Gastroesophageal sphincter (tissue), 4 donors: Measurements from ENCODE around the gene ATG2A. TPM values are rescaled to one million over a fixed set of nuclear protein-coding genes. Genes with fewer than 3 reads are reported as not detected.

Experiments
- ATAC-seq: fragments of 150-250 bp; one replicate; pipeline ENCODE4 v1.9.1; 2016; ENCODE audit warnings: mild to moderate bottlenecking, moderate library complexity
- H3K27ac ChIP-seq, 4 donors: fragments of 200-600 bp; sonication (generic) in 3 of 4; 1 replicate in 3 of 4; 2 replicates in 1 of 4; pipeline ENCODE4 v1.5.1; 2016 to 2019
- H3K27me3 ChIP-seq: fragments of 200-600 bp; sonication (generic); one replicate; pipeline ENCODE4 v1.5.1; 2019
- H3K36me3 ChIP-seq, 2 donors: fragments of 200-600 bp; sonication (generic); one replicate each; pipeline ENCODE4 v1.5.1; 2019; ENCODE audit warnings: control low read depth in 1 of 2
- H3K4me1 ChIP-seq, 3 donors: fragments of 200-600 bp; sonication (generic); 1 replicate in 2 of 3; 2 replicates in 1 of 3; pipeline ENCODE4 v1.5.1; 2016 to 2019; ENCODE audit warnings: control low read depth in 2 of 3
- H3K4me3 ChIP-seq, 2 donors: fragments of 200-600 bp; sonication (generic); one replicate each; pipeline ENCODE4 v1.5.1; 2019; ENCODE audit warnings: mild to moderate bottlenecking in 1 of 2, moderate library complexity in 1 of 2
- H3K9me3 ChIP-seq, 3 donors: fragments of 200-600 bp; sonication (generic); one replicate each; pipeline ENCODE4 v1.5.1; 2017 to 2019; ENCODE audit warnings: control low read depth in 2 of 3
- CTCF ChIP-seq, 4 experiments: fragments of 200-600 bp in 2 of 4; fragments of 450-650 bp in 2 of 4; sonication (generic) in 1 of 4; IDR thresholded peaks; one replicate each; pipeline ENCODE4 v1.5.1; 2017 to 2019; ENCODE audit warnings: antibody characterized with exemption in 4 of 4, mild to moderate bottlenecking in 2 of 4, moderate library complexity in 2 of 4
- EP300 ChIP-seq: sonication (generic); formaldehyde crosslinking; IDR thresholded peaks from one replicate; pipeline ENCODE4 v1.6.1; 2017; ENCODE audit warnings: antibody characterized with exemption, mild to moderate bottlenecking
- POLR2A ChIP-seq, 2 donors: fragments of 450-650 bp; IDR thresholded peaks; one replicate each; pipeline ENCODE4 v1.6.1; 2017; ENCODE audit warnings: antibody characterized with exemption in 2 of 2, mild to moderate bottlenecking in 2 of 2, moderate library complexity in 1 of 2
- POLR2AphosphoS5 ChIP-seq: sonication (generic); formaldehyde crosslinking; IDR thresholded peaks from one replicate; pipeline ENCODE4 v1.6.1; 2017; ENCODE audit warnings: antibody characterized with exemption
- WGBS, 2 donors: methylation state at CpG; one replicate each; pipeline ENCODE4 v1.1.5; 2018; ENCODE audit warnings: low coverage in 1 of 2; 5-methylcytosine and 5-hydroxymethylcytosine counted together
- total RNA-seq, 4 donors: library from RNA; depleted of rRNA; stranded (reverse); fragments of >200 nt; gene quantifications; one replicate each; pipeline ENCODE4 v1.1.0, GENCODE V29; 2016

The ATG2A gene
- total RNA-seq, 4 donors from 2014 or later = 18.8 to 27.2 (median 26.3) TPM

GRCh38 chr11:64931290-64931689 lies 14.3 kb upstream of the ATG2A start:
- no peak for ATAC-seq
- 89 to 100% methylated on average over 2 of the region's 7 CpGs for WGBS, 2 donors
- Histone ChIP-seq H3K27ac (no peak overlapping the region), H3K9me3 (no peaks in the 10 kb centered on the region), H3K4me1 (peaks cover 0 to 17% (median 2%) of the 10 kb centered on the region in 3 donors), H3K36me3 (peaks cover 0 to 88% of the 10 kb centered on the region in 2 donors), H3K4me3 (no peak overlapping the region), H3K27me3 (no peaks in the 10 kb centered on the region)
- no peak for TF ChIP-seq EP300
- TF ChIP-seq POLR2A (IDR thresholded peaks at IDR 0.05) = no peak
- TF ChIP-seq POLR2AphosphoS5 = no peak
- no peak for TF ChIP-seq CTCF (IDR thresholded peaks at IDR 0.05)

DNA sequence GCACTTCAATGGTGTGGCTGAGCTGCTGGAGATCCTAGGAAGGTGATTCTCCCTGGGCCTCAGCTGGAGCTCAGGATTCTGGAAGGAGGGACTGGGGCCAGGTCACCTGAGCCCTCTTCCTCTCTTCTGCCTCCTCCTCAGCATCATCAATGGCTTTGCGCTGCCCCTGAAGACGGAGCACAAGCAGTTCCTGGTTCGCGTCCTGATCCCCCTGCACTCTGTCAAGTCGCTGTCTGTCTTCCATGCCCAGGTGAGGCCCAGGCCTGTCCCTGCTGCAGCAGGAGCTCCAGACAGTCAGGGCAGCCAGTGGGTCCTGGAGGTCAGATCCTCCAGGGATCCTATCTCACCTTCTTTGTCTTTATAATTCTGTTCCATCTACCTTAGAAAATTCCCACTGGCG lies 13.3 kb upstream of the ATG2A start:
- H3K4me1 ChIP-seq = peaks cover 0 to 21% (median 11%) of the 10 kb centered on the region in 3 donors
- TF ChIP-seq POLR2AphosphoS5 = no peak
- no peak for TF ChIP-seq EP300
- TF ChIP-seq CTCF (IDR thresholded peaks at IDR 0.05) = no peak
- TF ChIP-seq POLR2A (IDR thresholded peaks at IDR 0.05) = no peak
- no peaks in the 10 kb centered on the region for H3K27me3 ChIP-seq
- H3K36me3 ChIP-seq = peaks cover 0 to 88% of the 10 kb centered on the region in 2 donors
- 100% methylated on average over 1 of the region's 6 CpGs for WGBS, 2 donors
- no peaks in the 10 kb centered on the region for H3K9me3 ChIP-seq
- ATAC-seq = no peak
- no peak overlapping the region for H3K27ac ChIP-seq
- H3K4me3 ChIP-seq = no peak overlapping the region

DNA sequence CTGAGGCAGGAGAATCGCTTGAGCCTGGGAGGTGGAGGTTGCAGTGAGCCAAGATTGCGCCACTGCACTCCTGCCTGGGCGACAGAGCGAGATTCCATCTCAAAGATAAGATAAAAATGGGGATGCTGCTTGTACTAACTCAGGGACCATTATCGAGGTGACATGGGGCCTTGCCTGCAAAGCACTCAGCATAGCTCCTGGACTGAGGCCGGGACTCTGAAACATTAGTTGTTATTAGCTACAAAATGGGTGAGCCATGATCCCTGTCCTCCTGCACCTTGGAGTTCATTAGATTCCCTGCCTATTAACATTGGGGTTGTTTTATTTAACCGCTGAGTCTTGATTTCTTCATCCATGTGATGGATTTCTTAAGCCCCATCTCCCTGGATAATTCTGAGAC lies 12.6 kb upstream of the ATG2A start:
- peaks cover 0 to 23% (median 14%) of the 10 kb centered on the region in 3 donors for H3K4me1 ChIP-seq
- TF ChIP-seq CTCF (IDR thresholded peaks at IDR 0.05) = no peak
- no peak for TF ChIP-seq POLR2AphosphoS5
- no peak for TF ChIP-seq EP300
- no peak for TF ChIP-seq POLR2A (IDR thresholded peaks at IDR 0.05)
- H3K27ac ChIP-seq = no peak overlapping the region
- H3K4me3 ChIP-seq = no peak overlapping the region
- H3K27me3 ChIP-seq = no peaks in the 10 kb centered on the region
- H3K9me3 ChIP-seq = no peaks in the 10 kb centered on the region
- peaks cover 0 to 81% of the 10 kb centered on the region in 2 donors for H3K36me3 ChIP-seq
- ATAC-seq = no peak
- 82 to 100% methylated on average over 5 of the region's 7 CpGs for WGBS, 2 donors

DNA sequence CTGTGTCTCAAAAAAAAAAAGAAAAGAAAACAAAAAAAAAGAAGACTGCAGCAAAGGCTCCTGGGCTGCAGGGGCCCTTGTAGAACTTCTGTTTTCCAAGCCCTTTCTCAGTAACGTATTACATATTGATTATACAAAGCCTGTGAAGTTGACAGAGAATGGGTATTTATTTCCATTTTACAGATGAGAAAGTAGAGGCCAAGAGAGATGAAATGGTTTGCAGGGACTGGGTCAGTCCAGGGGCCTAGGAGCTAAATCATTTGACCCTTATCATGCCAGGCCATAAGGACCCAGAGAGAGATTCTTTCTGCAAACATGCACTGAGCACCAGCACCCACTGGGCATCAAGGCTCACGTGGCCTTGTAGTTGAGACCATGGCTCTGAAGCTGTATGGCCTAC lies 11.9 kb upstream of the ATG2A start:
- Histone ChIP-seq H3K4me1 (peaks cover 0 to 26% (median 14%) of the 10 kb centered on the region in 3 donors), H3K36me3 (peaks cover 0 to 74% of the 10 kb centered on the region in 2 donors), H3K9me3 (no peaks in the 10 kb centered on the region), H3K4me3 (no peak overlapping the region), H3K27ac (no peak overlapping the region), H3K27me3 (no peaks in the 10 kb centered on the region)
- ATAC-seq = no peak
- no peak for TF ChIP-seq POLR2AphosphoS5
- no peak for TF ChIP-seq EP300
- TF ChIP-seq CTCF (IDR thresholded peaks at IDR 0.05) = no peak
- TF ChIP-seq POLR2A (IDR thresholded peaks at IDR 0.05) = no peak
- WGBS, 2 donors = 79 to 100% methylated on average over 2 of the region's 2 CpGs

- H3K36me3 ChIP-seq = peaks cover 0 to 52% of the 10 kb centered on the region in 2 donors
- no peak overlapping the region for H3K27ac ChIP-seq
- H3K9me3 ChIP-seq = no peaks in the 10 kb centered on the region
- H3K4me1 ChIP-seq = peaks cover 0 to 36% (median 20%) of the 10 kb centered on the region in 3 donors
- TF ChIP-seq EP300 (no peak), POLR2AphosphoS5 (no peak), POLR2A (IDR thresholded peaks at IDR 0.05) (no peak), CTCF (IDR thresholded peaks at IDR 0.05) (no peak)
- no peak overlapping the region for H3K4me3 ChIP-seq
- no peaks in the 10 kb centered on the region for H3K27me3 ChIP-seq
- WGBS, 2 donors = 77% methylated on average over 9 to 17 of the region's 22 CpGs
- no peak for ATAC-seq
Measured at GRCh38 chr11:64926689-64927088, 9.7 kb upstream of the ATG2A start.
